HL-60 (cell line): ENCODE results near the gene PRAME.

Source experiments
- GABPA ChIP-seq: IDR thresholded peaks from 2 replicates; pipeline ENCODE4 v1.6.1; 2012; ENCODE audit warnings: low read depth
- TF ChIP-seq, protein P1 (sequence below): IDR thresholded peaks from one replicate; pipeline ENCODE4 v1.5.1; 2011; ENCODE audit warnings: low read length, control low read depth, inconsistent platforms; ENCODE audit not compliant: insufficient read depth
- TF ChIP-seq, protein P2 (sequence below): IDR thresholded peaks from 2 replicates; pipeline ENCODE4 v1.6.1; 2012; ENCODE audit warnings: low read depth; ENCODE audit not compliant: insufficient replicate concordance

DNA sequence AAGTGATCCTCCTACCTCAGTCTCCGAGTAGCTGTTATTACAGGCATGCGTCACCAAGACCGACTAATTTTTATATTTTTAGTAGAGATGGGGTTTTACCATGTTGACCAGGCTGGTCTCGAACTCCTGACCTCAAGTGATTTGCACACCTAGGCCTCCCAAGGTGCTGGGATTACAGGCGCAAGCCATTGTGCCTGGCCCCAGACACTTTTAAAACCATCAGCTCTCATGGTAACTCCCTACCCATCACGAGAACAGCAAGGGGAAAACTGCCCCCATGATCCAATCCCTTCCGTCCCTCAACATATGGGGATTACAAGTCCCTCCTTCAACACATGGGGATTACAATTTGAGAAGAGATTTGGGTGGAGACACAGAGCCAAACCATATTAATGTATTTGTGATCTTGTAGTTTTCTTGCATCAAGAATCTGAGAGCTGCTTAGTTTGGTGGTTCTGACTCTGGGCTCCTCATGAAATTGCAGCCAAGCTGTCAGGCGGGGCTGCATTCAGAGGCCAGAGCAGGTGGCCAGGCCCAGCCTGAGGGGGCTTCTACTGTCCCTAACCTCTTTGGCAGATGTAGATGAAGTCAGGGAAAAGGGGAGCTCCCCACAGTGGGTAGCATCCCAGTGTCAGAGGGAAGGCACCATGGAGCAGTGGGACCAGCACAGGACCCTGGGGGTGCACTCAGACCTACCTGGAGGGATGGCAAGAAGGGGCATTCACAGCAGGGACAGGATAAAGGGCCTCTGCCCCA is 31.2 kb upstream of the PRAME start:
- TF ChIP-seq, protein P1, sequence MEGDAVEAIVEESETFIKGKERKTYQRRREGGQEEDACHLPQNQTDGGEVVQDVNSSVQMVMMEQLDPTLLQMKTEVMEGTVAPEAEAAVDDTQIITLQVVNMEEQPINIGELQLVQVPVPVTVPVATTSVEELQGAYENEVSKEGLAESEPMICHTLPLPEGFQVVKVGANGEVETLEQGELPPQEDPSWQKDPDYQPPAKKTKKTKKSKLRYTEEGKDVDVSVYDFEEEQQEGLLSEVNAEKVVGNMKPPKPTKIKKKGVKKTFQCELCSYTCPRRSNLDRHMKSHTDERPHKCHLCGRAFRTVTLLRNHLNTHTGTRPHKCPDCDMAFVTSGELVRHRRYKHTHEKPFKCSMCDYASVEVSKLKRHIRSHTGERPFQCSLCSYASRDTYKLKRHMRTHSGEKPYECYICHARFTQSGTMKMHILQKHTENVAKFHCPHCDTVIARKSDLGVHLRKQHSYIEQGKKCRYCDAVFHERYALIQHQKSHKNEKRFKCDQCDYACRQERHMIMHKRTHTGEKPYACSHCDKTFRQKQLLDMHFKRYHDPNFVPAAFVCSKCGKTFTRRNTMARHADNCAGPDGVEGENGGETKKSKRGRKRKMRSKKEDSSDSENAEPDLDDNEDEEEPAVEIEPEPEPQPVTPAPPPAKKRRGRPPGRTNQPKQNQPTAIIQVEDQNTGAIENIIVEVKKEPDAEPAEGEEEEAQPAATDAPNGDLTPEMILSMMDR, result no peak
- TF ChIP-seq, protein P2, sequence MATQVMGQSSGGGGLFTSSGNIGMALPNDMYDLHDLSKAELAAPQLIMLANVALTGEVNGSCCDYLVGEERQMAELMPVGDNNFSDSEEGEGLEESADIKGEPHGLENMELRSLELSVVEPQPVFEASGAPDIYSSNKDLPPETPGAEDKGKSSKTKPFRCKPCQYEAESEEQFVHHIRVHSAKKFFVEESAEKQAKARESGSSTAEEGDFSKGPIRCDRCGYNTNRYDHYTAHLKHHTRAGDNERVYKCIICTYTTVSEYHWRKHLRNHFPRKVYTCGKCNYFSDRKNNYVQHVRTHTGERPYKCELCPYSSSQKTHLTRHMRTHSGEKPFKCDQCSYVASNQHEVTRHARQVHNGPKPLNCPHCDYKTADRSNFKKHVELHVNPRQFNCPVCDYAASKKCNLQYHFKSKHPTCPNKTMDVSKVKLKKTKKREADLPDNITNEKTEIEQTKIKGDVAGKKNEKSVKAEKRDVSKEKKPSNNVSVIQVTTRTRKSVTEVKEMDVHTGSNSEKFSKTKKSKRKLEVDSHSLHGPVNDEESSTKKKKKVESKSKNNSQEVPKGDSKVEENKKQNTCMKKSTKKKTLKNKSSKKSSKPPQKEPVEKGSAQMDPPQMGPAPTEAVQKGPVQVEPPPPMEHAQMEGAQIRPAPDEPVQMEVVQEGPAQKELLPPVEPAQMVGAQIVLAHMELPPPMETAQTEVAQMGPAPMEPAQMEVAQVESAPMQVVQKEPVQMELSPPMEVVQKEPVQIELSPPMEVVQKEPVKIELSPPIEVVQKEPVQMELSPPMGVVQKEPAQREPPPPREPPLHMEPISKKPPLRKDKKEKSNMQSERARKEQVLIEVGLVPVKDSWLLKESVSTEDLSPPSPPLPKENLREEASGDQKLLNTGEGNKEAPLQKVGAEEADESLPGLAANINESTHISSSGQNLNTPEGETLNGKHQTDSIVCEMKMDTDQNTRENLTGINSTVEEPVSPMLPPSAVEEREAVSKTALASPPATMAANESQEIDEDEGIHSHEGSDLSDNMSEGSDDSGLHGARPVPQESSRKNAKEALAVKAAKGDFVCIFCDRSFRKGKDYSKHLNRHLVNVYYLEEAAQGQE, result no peak
- no peak for TF ChIP-seq GABPA
